HG03095 (cell line): Measurements from ENCODE around the gene UBA52.
"Not testable (repeated sequence)": the region's sequence is repeated elsewhere in the genome, so short reads cannot be mapped to it uniquely, and the experiment has no call there.

ENCODE experiments used
- ATAC-seq: cut with Tn5 transposase; IDR thresholded peaks from one replicate; pipeline ENCODE4 v1.9.1; 2021; ENCODE audit warnings: moderate library complexity; ENCODE audit not compliant: unreplicated experiment

Gene UBA52

GRCh38 chr19:18571564-18572344, at the start of gene UBA52:
UBA52 (plus strand) TSS chr19:18571857; CDS start chr19:18573301, 1,444 bp downstream.
- peak; percentile 85 for ATAC-seq

GRCh38 chr19:18522124-18522861, 49.4 kb upstream of the UBA52 start:
- ATAC-seq, result peak; percentile 76

- ATAC-seq, result not testable (repeated sequence)
These were observed 48.7 kb upstream of the UBA52 start for GRCh38 chr19:18522862-18523440.

- no peak for ATAC-seq
These were observed 47.8 kb upstream of the UBA52 start for GRCh38 chr19:18523841-18524240.

- ATAC-seq, result no peak
These were observed 45.3 kb upstream of the UBA52 start for GRCh38 chr19:18526316-18526715.

- no peak for ATAC-seq
These were observed 41.9 kb upstream of the UBA52 start for GRCh38 chr19:18529782-18530181.

- ATAC-seq, result no peak
These were observed 40.2 kb upstream of the UBA52 start for GRCh38 chr19:18531485-18531884.

GRCh38 chr19:18532168-18532890, 39.3 kb upstream of the UBA52 start:
- no peak for ATAC-seq

- no peak for ATAC-seq
These were observed 38.6 kb upstream of the UBA52 start for GRCh38 chr19:18533058-18533457.

GRCh38 chr19:18536475-18536874, 35.2 kb upstream of the UBA52 start:
- ATAC-seq, result no peak

- ATAC-seq, result no peak
These were observed 34.2 kb upstream of the UBA52 start for GRCh38 chr19:18537431-18537830.

- ATAC-seq, result no peak
These were observed 33.5 kb upstream of the UBA52 start for GRCh38 chr19:18538115-18538514.

GRCh38 chr19:18539372-18539771, 32.3 kb upstream of the UBA52 start:
- no peak for ATAC-seq

GRCh38 chr19:18540200-18540599, 31.5 kb upstream of the UBA52 start:
- not testable (repeated sequence) for ATAC-seq

GRCh38 chr19:18541258-18541991, 30.2 kb upstream of the UBA52 start:
- ATAC-seq, result no peak

- ATAC-seq, result no peak
These were observed 29.4 kb upstream of the UBA52 start for GRCh38 chr19:18541992-18542940.

- ATAC-seq, result peak; percentile 77
These were observed 28.5 kb upstream of the UBA52 start, which contains the start of gene FKBP8 for GRCh38 chr19:18542941-18543813. FKBP8 (minus strand) TSS chr19:18543573; CDS start chr19:18541970, 1,603 bp downstream.

GRCh38 chr19:18543814-18544475, 27.7 kb upstream of the UBA52 start:
- peak; percentile 76 for ATAC-seq
